GM19455 (cell line): ENCODE data around the gene NRG2.

Source experiments
- ATAC-seq: cut with Tn5 transposase; IDR thresholded peaks from one replicate; pipeline ENCODE4 v1.9.1; 2021; ENCODE audit not compliant: unreplicated experiment

The NRG2 gene

DNA sequence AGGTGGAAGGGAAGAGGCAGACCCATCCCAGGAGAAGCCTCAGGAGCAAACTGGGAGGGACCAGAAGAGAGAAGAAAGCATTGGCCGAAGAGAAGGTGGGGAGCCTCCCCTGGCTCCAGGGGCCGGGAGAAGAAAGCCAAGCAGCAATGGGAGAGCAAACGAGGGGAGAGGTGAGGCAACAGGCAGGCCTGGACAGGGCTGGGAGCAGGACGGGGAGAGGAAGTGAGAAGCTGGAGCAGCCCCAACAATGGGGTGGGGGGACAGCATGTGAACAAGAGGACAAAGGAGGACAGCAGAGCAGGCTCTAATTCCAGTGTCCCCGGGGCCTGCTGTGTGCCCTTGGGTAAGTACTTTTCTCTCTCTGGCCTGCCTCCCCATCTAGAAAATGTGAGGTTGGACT, 132.2 kb downstream of the NRG2 start:
- no peak for ATAC-seq

DNA sequence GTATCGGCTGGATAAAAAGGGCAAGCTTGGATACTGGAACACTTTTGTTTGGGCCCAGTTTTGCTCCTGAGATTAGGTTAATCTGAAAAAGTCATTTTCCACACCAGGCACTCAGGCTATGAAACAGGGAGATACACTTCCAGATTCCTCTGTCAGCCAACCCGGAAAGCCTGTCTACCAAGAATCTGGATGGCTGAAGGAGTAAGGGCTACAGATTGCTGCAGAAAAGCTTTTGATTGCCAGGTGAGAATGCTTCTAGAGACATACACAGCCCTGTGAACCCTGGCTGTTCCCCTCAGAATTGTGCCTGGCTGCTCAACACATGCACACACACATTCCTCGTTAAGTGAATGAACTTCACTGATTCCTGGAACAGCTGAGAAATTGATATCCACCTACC, 133.1 kb downstream of the NRG2 start:
- ATAC-seq: no peak

DNA sequence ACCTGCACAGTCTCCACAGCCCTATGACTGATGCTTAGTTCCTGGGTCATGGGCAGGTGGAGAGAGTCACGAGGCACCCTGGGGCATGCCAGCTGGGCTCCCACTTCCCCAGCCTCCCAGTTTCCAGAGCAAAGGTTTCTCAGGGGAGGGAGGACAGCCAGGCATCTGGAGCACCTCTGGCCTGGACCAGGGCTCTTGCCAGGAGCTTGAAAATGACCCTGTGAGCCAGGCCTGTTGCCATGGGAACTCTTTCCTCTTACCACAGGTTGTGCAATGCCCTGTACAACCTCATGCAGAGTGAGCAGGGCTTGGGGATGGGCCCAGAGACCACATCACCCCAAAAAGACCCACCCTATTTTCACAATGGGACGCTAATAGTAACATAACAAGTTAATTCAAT, 134.3 kb downstream of the NRG2 start:
- ATAC-seq: no peak

GRCh38 chr5:139906661-139907060, 136.4 kb downstream of the NRG2 start:
- no peak for ATAC-seq

DNA sequence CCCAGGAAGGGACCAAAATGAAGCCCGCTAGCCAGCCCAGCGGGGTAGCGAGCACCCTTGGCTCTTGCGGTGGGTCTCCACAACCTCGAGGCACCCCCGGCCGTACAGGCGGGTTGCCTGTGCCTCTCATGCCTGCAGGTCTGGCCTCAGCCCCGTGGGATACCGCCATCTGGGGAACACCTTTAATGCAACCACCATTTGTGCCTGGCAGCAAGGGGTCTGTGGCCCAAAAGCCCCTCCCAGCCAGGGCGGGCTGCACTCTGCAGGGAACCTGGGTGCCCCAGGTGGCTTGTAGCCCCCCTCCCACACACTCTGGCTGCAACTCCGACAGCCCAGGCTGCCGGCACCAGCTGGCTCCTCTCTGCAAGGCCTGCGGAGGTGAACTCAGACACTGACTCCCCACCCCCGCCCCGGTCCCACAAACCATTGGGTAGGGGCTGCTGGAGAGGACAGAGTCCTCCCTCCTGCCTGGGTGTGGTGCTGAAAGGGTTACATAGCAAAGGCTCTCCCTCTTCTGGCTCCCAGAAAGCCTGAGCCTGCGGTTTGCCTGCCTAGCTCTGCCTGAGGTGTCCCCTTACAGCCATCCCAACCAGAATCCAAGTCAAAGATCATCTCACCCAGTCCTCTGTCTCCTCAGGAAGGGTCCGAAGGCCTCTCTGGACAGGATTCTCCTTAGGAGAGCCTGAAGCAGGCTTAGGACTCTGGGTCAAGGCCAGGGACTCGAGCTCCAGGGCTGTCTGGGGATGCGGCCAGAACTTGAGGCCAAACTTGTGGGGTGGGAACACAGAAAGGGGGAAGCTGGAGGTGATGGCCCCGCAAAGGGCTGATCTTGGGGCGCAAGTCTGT, 138.1 kb downstream of the NRG2 start:
- no peak for ATAC-seq

DNA sequence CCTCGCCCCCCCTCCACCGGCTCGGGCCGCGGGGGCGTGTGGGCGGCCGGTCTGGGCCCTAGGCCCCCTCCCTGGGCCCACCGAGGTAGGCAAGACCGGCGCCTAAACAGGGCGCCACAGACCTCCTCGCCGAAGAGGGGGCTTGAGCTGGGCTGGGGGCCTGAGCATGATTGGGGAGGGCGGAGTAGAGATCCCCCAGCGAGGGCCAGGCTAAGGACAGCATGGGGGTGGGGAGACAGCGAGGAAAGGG, 138.6 kb downstream of the NRG2 start:
- ATAC-seq: no peak

GRCh38 chr5:139903795-139904565, 139.1 kb downstream of the NRG2 start:
- no peak for ATAC-seq

DNA sequence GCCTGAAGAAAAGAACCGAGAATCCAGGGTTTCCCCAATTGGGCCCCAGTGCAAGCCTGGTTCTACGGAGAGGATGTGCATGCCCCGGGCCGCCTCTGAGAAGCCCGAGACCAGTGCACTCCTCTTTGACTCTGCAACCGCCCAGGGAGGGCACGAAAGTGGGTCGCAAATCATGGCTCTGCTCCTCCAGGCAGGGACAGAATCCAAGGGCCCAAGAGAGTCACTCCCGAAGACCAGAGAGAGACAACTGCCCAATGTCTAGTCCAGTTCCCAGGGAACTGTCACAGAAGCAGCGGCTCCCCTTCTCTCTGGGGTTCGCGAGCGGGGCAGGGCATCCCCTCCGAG, 139.7 kb downstream of the NRG2 start:
- ATAC-seq: no peak

DNA sequence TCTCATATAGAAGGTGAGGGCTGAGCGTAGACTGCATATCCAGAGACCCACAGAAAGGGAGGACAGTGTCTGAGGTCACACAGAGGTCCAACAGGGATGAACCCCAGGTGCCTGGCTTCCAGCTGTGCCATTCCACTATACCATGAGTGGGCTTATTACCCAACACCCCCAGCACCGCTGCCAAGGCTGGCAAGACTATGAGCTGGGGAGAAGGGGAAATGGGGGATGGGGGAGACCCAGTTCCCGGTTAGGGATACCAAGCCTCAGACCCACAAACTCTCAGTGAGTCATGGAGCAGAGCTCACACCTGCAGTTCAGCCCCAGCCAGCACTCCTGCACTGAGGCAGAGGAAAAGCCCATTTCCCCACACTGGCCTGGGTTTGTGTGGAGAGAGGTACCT, 141.1 kb downstream of the NRG2 start:
- ATAC-seq: no peak

DNA sequence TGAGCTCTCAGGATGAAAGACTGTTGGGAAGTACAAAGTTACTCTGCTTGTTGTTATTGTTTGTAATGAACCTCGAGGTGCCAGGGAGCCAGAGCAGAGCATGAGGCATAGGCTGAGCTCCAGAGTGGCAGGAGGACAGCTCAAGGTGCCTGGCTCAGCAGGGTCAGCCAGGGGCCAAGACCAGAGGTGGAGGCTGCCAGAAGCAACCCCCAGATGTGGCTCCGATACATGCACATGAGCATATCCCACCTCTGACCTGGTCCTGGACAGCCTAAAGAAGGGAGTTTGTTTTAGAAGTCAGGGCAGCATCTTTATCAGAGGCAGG, 141.9 kb downstream of the NRG2 start:
- no peak for ATAC-seq

DNA sequence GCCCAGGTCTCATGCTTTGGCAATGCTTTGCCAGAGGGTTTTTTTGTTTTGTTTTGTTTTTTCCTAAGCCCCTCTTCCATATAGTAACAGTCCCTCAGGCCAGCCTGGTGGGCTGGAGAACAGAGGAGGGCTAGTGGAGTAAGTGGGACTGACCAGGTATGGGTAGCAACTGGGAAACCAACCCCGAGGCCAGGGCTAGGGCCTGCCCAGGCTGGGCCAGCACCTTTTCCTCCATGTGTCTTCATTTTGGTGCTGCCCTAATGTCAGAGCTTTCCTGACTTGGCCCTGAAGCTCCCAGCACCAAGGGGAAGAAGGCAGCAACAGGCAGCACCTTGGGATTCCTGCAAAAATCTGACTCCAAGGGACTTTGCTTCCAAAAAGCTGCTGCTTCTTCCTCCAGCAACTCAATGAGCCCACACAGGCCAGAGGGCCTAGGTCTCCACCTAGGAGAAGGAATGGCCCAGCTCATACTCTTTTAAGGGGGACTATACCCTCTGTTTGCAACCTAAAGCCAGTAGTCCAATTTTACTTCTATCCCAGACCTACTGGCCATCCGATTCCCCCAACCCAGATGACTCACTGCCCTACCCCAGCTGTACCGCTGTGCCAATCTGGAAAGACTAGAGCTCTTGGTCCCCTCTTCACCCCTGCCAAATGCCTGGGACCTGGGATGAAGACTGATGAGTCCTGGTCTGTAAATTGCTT, 142.4 kb downstream of the NRG2 start:
- ATAC-seq: no peak

GRCh38 chr5:139898981-139899380, 144.1 kb downstream of the NRG2 start:
- no peak for ATAC-seq

DNA sequence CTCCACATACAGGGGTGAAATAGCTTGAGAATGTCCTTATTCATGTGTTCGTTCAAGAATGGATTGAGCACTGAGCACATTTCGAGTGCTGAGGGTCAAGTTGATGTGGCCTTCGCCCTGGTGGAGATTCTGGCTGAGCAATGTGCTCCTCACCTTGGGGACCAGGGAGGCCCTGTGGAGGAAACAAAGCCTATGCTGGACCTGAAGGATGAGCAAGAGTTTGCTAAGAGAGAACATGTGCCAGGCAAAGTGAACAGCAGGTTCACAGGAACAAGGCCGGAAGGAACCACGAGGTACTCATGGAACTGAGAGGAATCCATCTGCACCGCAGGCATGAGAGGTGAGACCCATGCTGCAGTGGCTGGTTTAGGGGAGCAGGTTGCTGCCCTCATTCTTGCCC, 145.1 kb downstream of the NRG2 start:
- no peak for ATAC-seq

GRCh38 chr5:139897342-139897741, 145.8 kb downstream of the NRG2 start:
- no peak for ATAC-seq

DNA sequence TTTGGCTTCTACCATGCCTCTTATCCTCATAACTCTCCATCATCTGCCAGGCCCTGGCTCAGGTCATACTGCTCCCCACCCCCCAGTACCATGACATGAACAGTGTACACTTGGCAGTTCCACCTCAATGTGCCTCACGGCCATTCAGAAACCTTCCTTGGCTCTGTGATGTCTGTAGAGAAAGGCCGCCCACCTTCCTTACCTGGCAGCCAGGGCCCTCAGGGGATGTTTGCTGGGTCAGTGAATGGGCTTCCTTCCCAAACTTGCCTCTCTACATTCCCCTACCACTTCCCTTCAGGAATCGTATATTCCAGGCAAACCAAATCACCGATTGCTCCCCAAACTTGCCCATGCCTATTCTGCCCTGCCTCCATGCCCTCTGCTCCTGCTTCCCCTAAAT, 146.4 kb downstream of the NRG2 start:
- no peak for ATAC-seq

DNA sequence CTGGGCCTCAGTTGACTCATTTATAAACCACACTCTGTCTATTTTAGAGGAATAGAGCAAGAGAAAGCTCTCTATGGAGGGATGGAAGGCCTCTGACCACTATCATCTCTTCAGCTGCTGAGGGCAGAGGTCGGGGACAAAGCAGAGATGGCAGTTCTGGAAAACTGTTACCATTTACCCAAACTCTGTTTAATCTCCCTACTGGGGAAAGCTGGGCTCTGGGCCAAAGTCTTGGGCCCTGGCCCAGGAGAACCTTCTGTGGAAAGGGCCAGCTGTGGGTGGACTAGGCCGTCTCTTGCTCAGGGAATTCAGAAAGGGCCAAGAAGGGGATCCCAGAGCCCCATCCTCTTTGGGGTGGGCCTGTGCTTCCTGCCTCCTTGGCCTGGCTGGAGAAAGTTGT, 147.5 kb downstream of the NRG2 start:
- ATAC-seq: no peak

DNA sequence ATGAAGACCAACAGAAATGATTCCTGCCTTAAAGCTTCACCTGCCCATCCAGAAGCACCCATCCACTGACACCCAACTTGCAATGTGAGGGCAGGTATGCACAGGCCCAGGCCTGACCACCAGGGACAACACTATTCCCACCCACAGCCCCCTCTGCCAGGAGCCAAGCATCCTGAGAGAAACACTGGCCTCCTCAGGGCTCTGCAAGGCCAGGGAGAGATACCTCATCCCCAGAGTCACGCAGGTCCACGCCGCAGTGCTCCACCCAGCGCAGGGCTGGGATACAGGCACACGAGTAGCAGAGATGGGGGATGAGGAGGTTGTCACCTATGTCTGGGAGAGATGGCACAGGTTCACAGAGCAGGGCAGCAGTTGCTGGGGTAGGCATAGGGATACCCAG, 148.1 kb downstream of the NRG2 start:
- no peak for ATAC-seq

- no peak for ATAC-seq
Measured at GRCh38 chr5:139893873-139894272, 149.2 kb downstream of the NRG2 start.

DNA sequence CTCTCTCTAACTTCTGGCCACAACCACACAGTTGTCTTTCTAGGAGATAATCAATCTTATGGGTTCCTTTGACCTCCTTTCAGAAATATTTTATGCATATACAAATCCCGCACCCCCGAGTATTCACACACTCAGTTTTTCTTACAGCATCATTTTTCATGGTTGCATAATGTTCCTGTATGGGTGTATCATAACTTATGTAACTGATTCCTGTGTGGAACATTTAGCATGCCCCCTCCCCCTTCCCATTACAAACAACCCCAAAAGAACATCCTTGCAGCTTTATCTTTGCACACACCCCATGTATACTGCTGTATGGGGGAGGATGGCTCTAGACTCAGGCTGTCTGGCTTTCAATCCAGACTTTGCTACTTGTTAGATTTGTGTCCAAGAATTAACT, 153.7 kb downstream of the NRG2 start:
- no peak for ATAC-seq

DNA sequence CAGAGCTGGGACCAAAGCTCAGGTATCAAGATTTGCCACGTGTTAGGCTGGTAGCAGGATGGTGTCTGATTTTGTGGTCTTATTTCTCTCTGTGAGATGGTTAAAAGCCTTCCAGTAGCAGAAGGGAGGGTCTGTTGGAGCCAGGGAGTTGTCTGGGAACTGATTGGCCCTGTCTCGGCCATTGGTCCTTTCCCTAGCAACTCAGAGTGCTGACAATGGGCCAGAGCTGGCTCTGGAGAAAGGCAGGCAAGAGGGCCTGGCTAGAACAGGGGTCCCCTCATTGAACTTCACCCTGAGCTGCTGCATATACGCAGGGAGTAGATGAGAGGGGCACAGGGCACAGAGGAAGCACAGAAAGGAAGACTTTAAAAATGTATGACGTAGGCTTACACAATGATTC, 154.7 kb downstream of the NRG2 start:
- ATAC-seq: no peak

DNA sequence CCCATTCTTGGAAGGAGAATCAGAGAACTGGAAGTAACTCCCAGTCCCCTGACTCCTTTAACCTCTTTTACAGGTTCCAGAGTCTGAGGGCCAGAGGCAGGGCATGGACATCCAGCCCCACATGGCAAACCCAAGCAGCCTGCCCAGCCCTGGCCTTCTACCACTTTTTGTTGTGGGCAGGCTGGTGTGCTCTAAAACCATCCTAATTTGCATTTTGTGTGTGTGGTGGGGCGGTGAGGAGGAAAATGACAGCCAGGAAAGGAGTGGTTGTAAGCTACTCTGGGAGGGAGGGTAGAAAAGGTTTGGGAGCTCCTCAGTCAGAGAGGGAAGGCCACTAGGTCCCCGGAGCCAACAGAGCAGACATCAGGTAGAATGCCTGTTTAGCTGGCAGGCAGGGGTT, 156.9 kb downstream of the NRG2 start:
- ATAC-seq: no peak

GRCh38 chr5:139885857-139886208, 157.3 kb downstream of the NRG2 start:
- no peak for ATAC-seq
